ENCODE measurements around the gene CACNA1C. TPM values are rescaled to one million over a fixed set of nuclear protein-coding genes. Genes with fewer than 3 reads are reported as not detected.

Gene CACNA1C
- total RNA-seq, 1 experiment from 2014 or later: 1.1 TPM

- no peak for TF ChIP-seq CTCF (conservative IDR thresholded peaks at IDR 0.05)
- no peak overlapping the region for H3K18ac ChIP-seq (ENCODE audit: insufficient read length, low read depth, low read length)
These were observed 360.5 kb downstream of the CACNA1C start for GRCh38 chr12:2413301-2413700.

More at GRCh38 chr12:2413301-2413700, 360.5 kb downstream of the CACNA1C start:
- no peaks in the 10 kb centered on the region for H3K23me2 ChIP-seq (ENCODE audit: insufficient read length, low read depth, low read length, poor library complexity, severe bottlenecking)
- peaks cover 11% of the 10 kb centered on the region; the same call in 1 of the 2 replicates for H3K4me1 ChIP-seq (ENCODE audit: insufficient read depth, low read length)
- no peak overlapping the region for H4K5ac ChIP-seq (ENCODE audit: insufficient read length, low read depth, low read length)
- no peak for DNase-seq
- Mint-ChIP-seq H3K9me3 (no peaks in the 10 kb centered on the region; a peak in 1 of 5 replicates), H3K36me3 (ENCODE audit: insufficient read depth in 1 of 3, low read depth in 3 of 3) (no peaks in the 10 kb centered on the region), H3K4me1 (peaks cover 47 to 63% of the 10 kb centered on the region in 2 experiments), H3K27ac (peak overlapping the region in 1 of 3 experiments; percentile 66; a peak in 2 of 7 replicates), H3K4me3 (no peak overlapping the region), H3K27me3 (ENCODE audit: low read depth) (peaks cover 1% of the 10 kb centered on the region)
- no peak overlapping the region for H4K91ac ChIP-seq (ENCODE audit: insufficient read length, low read depth, low read length)
- no peak overlapping the region for H3K23ac ChIP-seq (ENCODE audit: insufficient read length, low read depth, low read length)
- no peaks in the 10 kb centered on the region for H3K79me2 ChIP-seq (ENCODE audit: insufficient read depth, low read length)
- H3K14ac ChIP-seq (ENCODE audit: insufficient read depth, low read length): no peak overlapping the region
- no peaks in the 10 kb centered on the region for H3K9me3 ChIP-seq (ENCODE audit: control insufficient read depth, low read depth, low read length)
- WGBS (ENCODE audit: extremely low coverage, insufficient read length, low lambda C conversion rate): no CpG with 5 or more reads among the region's 8 CpGs
- H3K4ac ChIP-seq (ENCODE audit: low read depth, low read length): no peak overlapping the region
- H4K20me1 ChIP-seq (ENCODE audit: control insufficient read depth, insufficient read depth, insufficient read length): no peaks in the 10 kb centered on the region
- H2BK5ac ChIP-seq (ENCODE audit: insufficient read length, low read length): no peak overlapping the region
- H2AK5ac ChIP-seq (ENCODE audit: insufficient read length, low read length): no peak overlapping the region
- no peak overlapping the region for H2BK12ac ChIP-seq (ENCODE audit: insufficient read length, low read depth, low read length)
- no peak overlapping the region for H3T11ph ChIP-seq (ENCODE audit: low read length)
- no peak overlapping the region for H2BK15ac ChIP-seq (ENCODE audit: low read depth, low read length)
- H3K27ac ChIP-seq (ENCODE audit: insufficient read length, low read depth, low read length): no peak overlapping the region
- H3K79me1 ChIP-seq (ENCODE audit: insufficient read depth, low read depth, low read length, poor library complexity, severe bottlenecking): no peaks in the 10 kb centered on the region
- no peak overlapping the region for H3K9ac ChIP-seq (ENCODE audit: extremely low read depth, insufficient read length, low read length)
- no peak overlapping the region for H2BK20ac ChIP-seq (ENCODE audit: low read depth, low read length, poor library complexity, severe bottlenecking)
- H2AFZ ChIP-seq (ENCODE audit: low read length): no peak overlapping the region
- H3K27me3 ChIP-seq (ENCODE audit: insufficient read depth, low read length): no peaks in the 10 kb centered on the region
- no peak overlapping the region for H3K56ac ChIP-seq (ENCODE audit: insufficient read length, low read depth, low read length)
- H3K4me2 ChIP-seq (ENCODE audit: insufficient read depth, insufficient read length, low read length): no peak overlapping the region
- H4K8ac ChIP-seq (replicated peaks; ENCODE audit: insufficient read length, low read depth, low read length): no peak overlapping the region
- no peak overlapping the region for H2BK120ac ChIP-seq (ENCODE audit: low read depth, low read length, poor library complexity, severe bottlenecking)

All from H9 (cell line).